GM19239 (cell line): ENCODE data around the gene TBC1D5.
"Not testable (repeated sequence)": the region's sequence is repeated elsewhere in the genome, so short reads cannot be mapped to it uniquely, and the experiment has no call there.

Experiments
- DNase-seq: peaks from one replicate; pipeline ENCODE4 v3.0.0; 2011; ENCODE audit warnings: low spot score; ENCODE audit not compliant: insufficient read length
- FAIRE-seq: peaks from 2 replicates; lab custom pipeline; 2011; peaks lifted over from hg19 to GRCh38; lab: Jason Lieb, UNC

The TBC1D5 gene

GRCh38 chr3:17433876-17434275, 308.6 kb downstream of the TBC1D5 start:
- DNase-seq = no peak
- FAIRE-seq = no peak

GRCh38 chr3:17432236-17432635, 310.2 kb downstream of the TBC1D5 start:
- FAIRE-seq (no peak), DNase-seq (no peak)

DNA sequence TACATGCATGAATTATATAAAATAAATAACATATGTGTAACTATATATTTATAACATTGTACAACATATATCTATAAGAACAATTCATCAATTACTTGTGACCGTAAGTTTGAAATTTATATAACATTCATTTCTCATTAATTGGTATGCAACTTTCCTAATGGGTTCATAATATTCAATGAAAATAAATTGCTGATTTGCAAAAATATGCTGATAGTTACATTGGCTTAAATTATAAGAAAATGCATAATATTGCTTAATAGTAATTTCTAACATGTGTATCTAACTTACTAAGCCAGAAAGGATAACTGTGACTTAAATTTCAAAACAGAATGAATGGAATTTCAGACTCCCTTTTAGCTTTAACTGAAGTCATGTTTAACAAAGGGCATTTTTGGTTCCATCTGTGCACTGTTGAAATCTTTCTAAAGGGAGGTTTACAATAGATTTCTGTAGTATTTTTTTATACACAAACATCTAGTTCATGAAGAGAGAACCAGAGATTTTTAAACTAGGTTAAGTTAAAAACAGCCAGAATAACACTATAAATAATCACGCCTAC, 310.9 kb downstream of the TBC1D5 start:
- FAIRE-seq = no peak

GRCh38 chr3:17431004-17431403, 311.4 kb downstream of the TBC1D5 start:
- FAIRE-seq (no peak), DNase-seq (no peak)

More for the DNA sequence above, 310.9 kb downstream of the TBC1D5 start:
- DNase-seq = no peak

DNA sequence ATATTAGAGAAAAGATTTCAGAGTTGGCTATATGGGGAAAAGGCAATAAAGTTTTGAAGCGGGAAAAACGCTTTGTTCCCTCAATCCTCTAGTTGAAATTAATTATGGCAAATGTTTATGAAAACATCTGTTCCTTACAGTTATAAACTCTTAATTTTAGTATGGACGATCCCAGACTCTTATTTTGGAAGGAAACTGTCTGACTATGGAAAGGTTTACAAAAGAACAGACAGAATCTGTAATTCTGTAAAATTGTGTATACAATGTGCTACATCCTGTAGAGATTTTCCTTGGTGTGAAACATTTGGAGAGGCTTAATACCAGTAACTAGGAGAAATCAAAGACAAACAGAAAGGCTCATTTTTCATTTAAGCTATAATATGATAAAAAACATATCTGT, 311.8 kb downstream of the TBC1D5 start:
- DNase-seq (no peak), FAIRE-seq (peak; percentile 82)

DNA sequence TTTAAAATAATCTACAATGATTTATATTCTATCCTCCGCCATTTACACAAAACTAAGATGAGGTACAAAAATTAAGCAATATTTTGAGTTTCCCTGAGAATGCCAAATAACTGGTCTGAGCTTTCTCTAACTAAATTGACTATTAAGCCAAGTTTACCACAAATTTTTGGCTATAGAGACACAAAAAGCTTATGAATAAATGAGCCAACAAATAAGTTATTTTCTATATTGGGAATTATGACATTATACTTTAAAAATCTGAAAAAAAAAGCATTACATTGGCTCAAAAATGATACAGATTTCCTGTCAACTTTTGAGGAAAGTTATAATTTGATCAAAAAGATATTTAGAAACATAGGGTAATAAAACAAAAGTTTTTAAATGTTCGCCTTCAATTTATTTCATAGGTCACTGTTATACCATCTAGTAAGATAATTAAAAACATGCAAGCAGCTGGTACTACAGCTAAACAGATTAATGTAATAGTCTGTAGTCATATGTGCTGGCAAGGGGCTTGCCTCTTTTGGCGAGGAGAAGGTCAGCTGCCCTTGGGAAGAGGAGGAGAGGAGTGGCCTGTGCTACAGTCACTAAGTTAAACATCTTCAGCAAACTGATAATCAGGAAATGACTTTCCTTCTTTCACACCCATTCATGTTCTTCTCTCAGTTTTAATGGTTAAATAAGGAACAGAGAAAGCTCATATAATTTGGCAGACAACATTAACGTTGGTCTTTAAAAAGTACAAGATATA, 318.5 kb downstream of the TBC1D5 start:
- FAIRE-seq = peak; percentile 18
- DNase-seq = no peak

- no peak for FAIRE-seq
- no peak for DNase-seq
Measured at GRCh38 chr3:17422636-17423035, 319.8 kb downstream of the TBC1D5 start.

- FAIRE-seq = peak; percentile 23
- DNase-seq = no peak
Measured at GRCh38 chr3:17420668-17421067, 321.8 kb downstream of the TBC1D5 start.

GRCh38 chr3:17412950-17413530, 329.4 kb downstream of the TBC1D5 start:
- FAIRE-seq (peak; percentile 97), DNase-seq (no peak)

DNA sequence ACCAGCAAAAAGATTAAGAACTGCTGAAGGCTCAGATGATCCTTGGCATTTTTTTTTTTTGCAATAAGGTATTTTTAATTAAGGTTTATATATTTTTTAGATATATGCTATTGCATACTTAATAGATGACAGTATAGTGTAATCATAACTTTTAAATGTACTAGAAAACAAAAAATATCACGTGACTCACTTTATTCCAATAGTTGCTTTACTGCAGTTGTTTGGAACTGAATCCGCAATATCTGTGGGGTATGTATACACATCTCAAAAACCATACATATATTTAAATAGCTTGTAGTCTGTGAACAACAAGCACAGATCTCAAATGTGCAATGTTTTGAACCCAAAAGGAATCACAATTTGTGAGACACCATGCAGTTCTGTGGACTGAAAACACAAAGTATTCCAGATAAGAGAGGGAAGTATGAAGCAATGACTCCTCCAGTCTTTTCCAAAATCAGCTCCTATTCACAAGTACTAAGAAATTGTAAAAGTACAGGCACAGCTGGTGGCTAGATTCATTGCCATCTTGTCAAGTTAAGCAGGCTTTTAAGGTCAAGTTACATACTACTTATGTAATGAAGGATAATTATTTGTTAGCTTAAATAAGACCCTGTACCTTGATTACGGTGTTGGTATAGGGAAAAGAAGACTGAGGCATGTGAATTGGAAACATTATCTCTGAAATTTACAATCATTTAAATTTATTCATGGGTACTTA, 331.1 kb downstream of the TBC1D5 start:
- no peak for FAIRE-seq
- no peak for DNase-seq

- FAIRE-seq (no peak), DNase-seq (no peak)
Measured at GRCh38 chr3:17407576-17407975, 334.9 kb downstream of the TBC1D5 start.

DNA sequence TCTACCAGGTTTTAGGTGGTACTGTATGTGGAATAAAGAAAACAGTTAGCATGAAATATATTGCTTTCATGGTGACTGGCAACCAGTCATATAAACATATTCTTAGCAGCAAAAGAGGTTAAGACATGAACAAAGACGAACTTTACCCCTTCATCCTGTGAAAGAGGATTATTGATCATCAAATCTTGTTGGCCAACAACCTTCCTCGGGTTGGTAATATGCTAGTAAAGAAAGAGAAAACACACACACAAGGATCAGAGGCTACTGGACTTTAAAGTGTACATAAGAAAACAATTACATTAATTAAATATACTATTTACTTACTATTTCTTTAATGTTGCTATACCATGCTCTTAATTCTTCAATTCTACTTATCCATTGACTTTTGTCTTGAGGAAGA, 337.9 kb downstream of the TBC1D5 start:
- no peak for FAIRE-seq
- no peak for DNase-seq

- no peak for DNase-seq
- peak; percentile 11 for FAIRE-seq
Measured at GRCh38 chr3:17402442-17402841, 340.0 kb downstream of the TBC1D5 start.

GRCh38 chr3:17401912-17402311, 340.5 kb downstream of the TBC1D5 start:
- DNase-seq = no peak
- no peak for FAIRE-seq

- no peak for DNase-seq
- peak; percentile 91 for FAIRE-seq
Measured at GRCh38 chr3:17399586-17399985, 342.8 kb downstream of the TBC1D5 start.

DNA sequence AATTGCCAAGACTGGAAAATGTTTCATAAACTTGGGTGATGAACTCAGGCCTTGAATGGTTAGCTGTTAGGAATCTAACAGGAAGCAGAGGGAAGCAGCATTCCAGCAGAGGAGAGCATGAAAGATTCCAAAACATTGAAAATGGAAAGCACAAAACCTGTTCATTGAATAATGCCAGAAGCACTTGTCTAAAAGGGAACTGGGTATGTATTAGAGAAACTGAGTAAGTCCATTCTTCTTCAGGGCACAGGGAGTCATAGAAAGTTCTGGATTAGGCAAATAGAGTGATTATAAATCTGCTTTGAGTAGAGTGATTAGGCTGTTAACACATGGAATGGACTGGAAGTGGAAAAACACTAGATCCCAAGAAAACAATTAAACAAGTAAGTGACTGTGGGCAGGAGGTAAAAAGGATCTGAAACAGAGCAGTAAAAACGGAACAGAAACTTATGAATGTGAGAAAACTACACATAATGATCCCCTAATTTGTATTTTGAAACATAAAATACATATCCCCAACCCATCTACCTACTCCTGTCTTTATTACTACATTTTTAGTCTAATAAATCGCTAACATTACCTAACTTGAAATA, 343.4 kb downstream of the TBC1D5 start:
- FAIRE-seq (no peak), DNase-seq (peak; percentile 0)

DNA sequence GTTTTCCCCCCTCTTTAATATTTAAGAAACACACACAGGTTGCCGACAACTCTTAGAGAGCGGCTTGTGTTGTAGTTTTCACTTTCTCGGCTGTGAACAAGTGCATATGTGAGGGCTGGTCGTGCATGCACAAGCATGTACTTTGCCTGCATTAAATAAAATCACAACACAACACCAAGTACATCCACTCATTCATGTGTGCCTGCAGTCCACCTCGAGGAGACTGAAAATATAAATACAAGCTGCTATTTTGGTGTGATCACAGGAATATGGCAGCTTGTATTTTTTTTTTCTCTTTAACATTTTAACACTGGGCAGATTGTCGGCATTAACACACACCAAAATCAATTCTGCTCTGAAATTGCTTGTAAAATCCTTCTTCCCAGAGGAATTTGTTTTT, 346.4 kb downstream of the TBC1D5 start:
- FAIRE-seq (no peak), DNase-seq (no peak)

DNA sequence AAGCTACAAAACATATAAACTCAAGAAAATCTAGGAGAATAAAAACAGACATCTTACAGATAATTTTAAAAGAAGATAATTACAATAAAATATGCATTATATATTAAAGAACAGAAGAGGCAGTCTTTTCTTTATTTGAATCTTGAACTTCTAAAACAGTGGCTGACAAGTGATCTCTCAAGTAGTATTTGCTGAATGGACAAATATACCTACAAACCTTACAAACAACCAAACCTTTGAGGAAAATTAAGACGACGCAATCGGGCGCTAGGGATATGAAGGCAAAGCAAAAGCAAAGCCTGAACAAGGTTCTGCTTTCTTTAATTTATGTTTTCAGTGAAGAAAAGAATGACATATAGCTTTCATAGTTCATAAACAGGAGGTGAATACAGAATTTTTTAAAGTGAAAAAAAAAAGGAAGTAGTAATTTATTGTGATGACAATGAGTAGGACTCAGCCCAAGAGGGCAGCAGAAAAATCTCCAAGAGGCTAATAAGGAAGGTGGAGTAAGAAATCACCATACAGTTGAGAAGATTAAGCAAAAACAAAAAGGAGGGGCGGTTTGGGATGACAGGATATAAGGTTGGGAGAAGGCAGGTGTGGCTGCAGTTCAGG, 347.8 kb downstream of the TBC1D5 start:
- FAIRE-seq = no peak
- DNase-seq = no peak

DNA sequence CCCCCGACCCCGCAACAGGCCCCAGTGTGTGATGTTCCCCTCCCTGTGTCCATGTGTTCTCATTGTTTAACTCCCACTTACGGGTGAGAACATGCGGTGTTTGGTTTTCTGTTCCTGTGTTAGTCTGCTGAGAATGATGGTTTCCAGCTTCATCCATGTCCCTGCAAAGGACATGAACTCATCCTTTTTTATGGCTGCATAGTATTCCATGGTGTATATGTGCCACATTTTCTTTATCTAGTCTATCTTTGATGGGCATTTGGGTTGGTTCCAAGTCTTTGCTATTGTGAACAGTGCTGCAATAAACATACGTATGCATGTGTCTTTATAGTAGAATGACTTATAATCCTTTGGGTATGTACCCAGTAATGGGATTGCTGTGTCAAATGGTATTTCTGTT, 349.9 kb downstream of the TBC1D5 start:
- not testable (repeated sequence) for FAIRE-seq, DNase-seq

DNA sequence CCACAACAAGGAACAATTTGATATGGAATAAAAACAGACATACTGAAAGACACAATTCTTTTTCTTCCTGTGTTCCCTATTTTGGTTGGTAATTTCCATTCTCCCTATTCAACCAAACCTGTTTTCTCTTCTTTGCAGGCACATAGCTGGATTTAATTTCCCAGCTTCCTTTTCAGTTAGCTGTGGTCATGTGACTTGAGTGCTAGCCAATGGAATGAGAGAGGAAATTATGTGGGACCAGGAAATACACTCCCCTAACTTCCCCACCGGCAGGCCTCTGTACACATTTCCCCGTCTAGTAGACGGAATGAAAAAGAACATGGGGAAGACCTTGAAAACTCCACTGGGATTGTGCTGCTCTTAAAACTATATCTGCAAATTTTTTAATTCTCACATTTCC, 351.6 kb downstream of the TBC1D5 start:
- DNase-seq (no peak), FAIRE-seq (no peak)
